ENCODE data around the gene RAMP1.
"Not testable (repeated sequence)": the region's sequence is repeated elsewhere in the genome, so short reads cannot be mapped to it uniquely, and the experiment has no call there.

The RAMP1 gene

GRCh38 chr2:237858294-237859081 lies 935 bp upstream of the RAMP1 start:
- Mint-ChIP-seq H3K27ac (peak overlapping the region; percentile 37), H3K4me3 (peak overlapping the region; percentile 59)
- DNase-seq (ENCODE audit: low spot score in 2 of 2) = no peak

DNA sequence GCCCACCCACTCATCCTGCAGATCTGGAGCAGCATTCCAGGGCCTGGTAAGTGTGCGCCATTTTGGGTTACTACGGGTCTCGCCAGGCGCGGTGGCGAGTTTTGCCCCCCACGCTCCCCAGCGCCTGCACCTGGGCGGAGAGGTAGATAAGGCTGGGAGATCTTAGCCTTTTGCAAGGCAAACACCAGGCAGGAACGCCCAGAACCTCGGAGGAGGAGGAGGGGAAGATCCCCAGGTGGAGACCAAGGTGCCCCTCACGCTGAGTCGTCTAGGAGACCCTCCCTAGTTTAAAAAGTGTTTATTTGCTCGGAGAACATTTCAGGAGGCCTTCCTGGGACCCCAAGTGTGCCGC lies 365 bp upstream of the RAMP1 start:
- H3K4me3 Mint-ChIP-seq = peak overlapping the region; percentile 59
- ATAC-seq = no peak
- H3K4me1 Mint-ChIP-seq = peaks cover 16% of the 10 kb centered on the region
- H3K27ac Mint-ChIP-seq = peak overlapping the region; percentile 37
- no peaks in the 10 kb centered on the region for H3K9me3 Mint-ChIP-seq
- DNase-seq (ENCODE audit: low spot score in 2 of 2) = no peak
- H3K36me3 Mint-ChIP-seq = no peaks in the 10 kb centered on the region

More at GRCh38 chr2:237858294-237859081, 935 bp upstream of the RAMP1 start:
- no peaks in the 10 kb centered on the region for H3K9me3 Mint-ChIP-seq
- H3K36me3 Mint-ChIP-seq = no peaks in the 10 kb centered on the region
- peaks cover 16% of the 10 kb centered on the region for H3K4me1 Mint-ChIP-seq
- ATAC-seq = peak; percentile 85

- no peak overlapping the region for H3K27ac Mint-ChIP-seq
- ATAC-seq = no peak
- DNase-seq (ENCODE audit: low spot score in 2 of 2) = no peak
- no peaks in the 10 kb centered on the region for H3K9me3 Mint-ChIP-seq
- peaks cover 16% of the 10 kb centered on the region for H3K4me1 Mint-ChIP-seq
- no peaks in the 10 kb centered on the region for H3K36me3 Mint-ChIP-seq
- peak overlapping the region; percentile 58 for H3K4me3 Mint-ChIP-seq
Measured at GRCh38 chr2:237860273-237860935, 981 bp downstream of the RAMP1 start.

- no peaks in the 10 kb centered on the region for H3K36me3 Mint-ChIP-seq
- peaks cover 16% of the 10 kb centered on the region for H3K4me1 Mint-ChIP-seq
- no peaks in the 10 kb centered on the region for H3K9me3 Mint-ChIP-seq
- no peak overlapping the region for H3K4me3 Mint-ChIP-seq
- no peak overlapping the region for H3K27ac Mint-ChIP-seq
- ATAC-seq (no peak), DNase-seq (ENCODE audit: low spot score in 2 of 2) (no peak)
Measured at GRCh38 chr2:237861875-237862527, 2.6 kb downstream of the RAMP1 start.

DNA sequence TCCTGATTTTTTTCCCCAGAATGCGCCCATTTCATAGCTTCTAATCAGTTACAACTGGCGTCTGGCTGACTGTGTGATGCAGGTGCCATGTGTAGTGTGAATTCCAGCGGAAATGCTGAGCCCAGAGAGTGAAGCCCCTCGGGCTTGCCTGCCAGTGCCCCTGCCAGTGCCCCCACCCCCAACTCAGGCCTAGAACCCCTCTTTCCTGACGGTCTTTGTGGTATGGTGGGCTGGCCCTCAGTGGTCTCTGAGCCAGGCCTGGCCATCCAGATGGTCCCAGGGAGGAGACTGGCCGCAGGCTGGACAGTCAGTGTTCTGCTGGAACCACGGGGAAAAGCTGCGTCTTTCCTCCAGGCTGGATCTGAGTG lies 3.1 kb downstream of the RAMP1 start:
- H3K27ac Mint-ChIP-seq = no peak overlapping the region

GRCh38 chr2:237863102-237863511 lies 3.7 kb downstream of the RAMP1 start:
- H3K27ac Mint-ChIP-seq = no peak overlapping the region
- DNase-seq (ENCODE audit: low spot score in 2 of 2) (no peak), ATAC-seq (no peak)
- H3K36me3 Mint-ChIP-seq = no peaks in the 10 kb centered on the region
- H3K4me3 Mint-ChIP-seq = no peak overlapping the region
- no peaks in the 10 kb centered on the region for H3K9me3 Mint-ChIP-seq
- peaks cover 16% of the 10 kb centered on the region for H3K4me1 Mint-ChIP-seq

More for the DNA sequence above, 3.1 kb downstream of the RAMP1 start:
- no peaks in the 10 kb centered on the region for H3K36me3 Mint-ChIP-seq
- DNase-seq (ENCODE audit: low spot score in 2 of 2) (no peak), ATAC-seq (no peak)
- H3K4me3 Mint-ChIP-seq = no peak overlapping the region
- H3K4me1 Mint-ChIP-seq = peaks cover 16% of the 10 kb centered on the region
- no peaks in the 10 kb centered on the region for H3K9me3 Mint-ChIP-seq

- Mint-ChIP-seq H3K36me3 (no peaks in the 10 kb centered on the region), H3K4me3 (no peak overlapping the region), H3K4me1 (peaks cover 16% of the 10 kb centered on the region), H3K9me3 (no peaks in the 10 kb centered on the region), H3K27ac (no peak overlapping the region)
- ATAC-seq = no peak
- DNase-seq (ENCODE audit: low spot score in 2 of 2) = no peak
Measured at GRCh38 chr2:237863689-237864443, 4.4 kb downstream of the RAMP1 start.

- DNase-seq (ENCODE audit: low spot score in 2 of 2) (no peak), ATAC-seq (no peak)
- H3K4me1 Mint-ChIP-seq = peaks cover 20% of the 10 kb centered on the region
- H3K4me3 Mint-ChIP-seq = no peak overlapping the region
- no peaks in the 10 kb centered on the region for H3K36me3 Mint-ChIP-seq
- no peaks in the 10 kb centered on the region for H3K9me3 Mint-ChIP-seq
- H3K27ac Mint-ChIP-seq = peak overlapping the region; percentile 38
Measured at GRCh38 chr2:237864444-237864931, 5.1 kb downstream of the RAMP1 start.

GRCh38 chr2:237864940-237865622 lies 5.7 kb downstream of the RAMP1 start:
- Mint-ChIP-seq H3K27ac (peak overlapping the region; percentile 38), H3K4me1 (peaks cover 18% of the 10 kb centered on the region), H3K4me3 (no peak overlapping the region), H3K36me3 (no peaks in the 10 kb centered on the region), H3K9me3 (no peaks in the 10 kb centered on the region)
- ATAC-seq (no peak), DNase-seq (ENCODE audit: low spot score in 2 of 2) (no peak)

DNA sequence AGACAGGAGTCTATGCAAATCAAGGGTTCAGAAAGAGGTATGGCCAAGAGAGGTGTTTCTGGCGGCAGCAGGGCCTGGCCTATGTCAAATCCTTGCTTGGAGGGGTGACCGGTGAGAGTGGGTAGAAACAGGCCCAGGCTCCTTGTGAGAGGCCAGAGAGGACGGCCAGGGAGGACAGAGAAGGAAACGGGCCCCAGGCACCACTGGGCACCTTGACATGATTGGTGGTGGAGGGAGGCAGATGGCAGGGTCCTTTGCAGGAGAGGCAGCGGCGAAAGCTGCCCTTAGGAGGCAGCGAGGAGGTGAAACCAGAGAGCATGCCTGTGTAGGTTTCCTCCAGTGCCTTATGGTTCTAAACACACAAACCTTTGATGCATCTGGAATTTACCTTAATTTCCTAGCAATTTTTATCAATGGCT lies 6.2 kb downstream of the RAMP1 start:
- ATAC-seq (no peak), DNase-seq (ENCODE audit: low spot score in 2 of 2) (no peak)
- Mint-ChIP-seq H3K9me3 (no peaks in the 10 kb centered on the region), H3K27ac (no peak overlapping the region), H3K4me3 (no peak overlapping the region), H3K4me1 (peaks cover 18% of the 10 kb centered on the region), H3K36me3 (no peaks in the 10 kb centered on the region)

- ATAC-seq (no peak), DNase-seq (ENCODE audit: low spot score in 2 of 2) (no peak)
- Mint-ChIP-seq H3K4me3 (no peak overlapping the region), H3K36me3 (no peaks in the 10 kb centered on the region), H3K9me3 (no peaks in the 10 kb centered on the region), H3K4me1 (peaks cover 20% of the 10 kb centered on the region), H3K27ac (no peak overlapping the region)
Measured at GRCh38 chr2:237866101-237866621, 6.7 kb downstream of the RAMP1 start.

DNA sequence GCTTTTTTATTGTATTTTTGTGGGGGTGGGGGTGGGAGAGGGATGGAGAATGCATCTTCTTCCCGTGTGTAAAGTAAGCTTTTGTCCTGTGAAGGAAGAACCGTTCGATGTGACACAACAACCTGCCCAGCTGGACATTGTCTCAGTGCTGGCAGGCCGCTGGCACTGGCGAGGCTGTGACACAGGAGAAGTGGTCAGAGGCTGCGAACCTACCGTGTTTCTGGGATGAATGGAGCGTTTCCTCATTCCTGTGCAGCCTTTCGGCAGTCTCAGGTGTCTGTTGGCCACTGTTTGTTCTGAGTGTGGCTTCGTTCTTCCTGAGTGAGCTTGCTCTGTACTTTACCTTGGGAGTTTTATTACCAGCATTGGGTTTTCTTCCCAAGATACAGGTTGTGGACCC lies 8.0 kb downstream of the RAMP1 start:
- Mint-ChIP-seq H3K9me3 (no peaks in the 10 kb centered on the region), H3K4me1 (peaks cover 20% of the 10 kb centered on the region), H3K36me3 (no peaks in the 10 kb centered on the region), H3K27ac (no peak overlapping the region), H3K4me3 (no peak overlapping the region)
- ATAC-seq (no peak), DNase-seq (ENCODE audit: low spot score in 2 of 2) (no peak)

GRCh38 chr2:237868074-237868473 lies 8.7 kb downstream of the RAMP1 start:
- H3K27ac Mint-ChIP-seq; H3K36me3 Mint-ChIP-seq; H3K4me3 Mint-ChIP-seq; H3K9me3 Mint-ChIP-seq; ATAC-seq; DNase-seq (ENCODE audit: low spot score in 2 of 2): not testable (repeated sequence)
- peaks cover 20% of the 10 kb centered on the region for H3K4me1 Mint-ChIP-seq

GRCh38 chr2:237868631-237869342 lies 9.4 kb downstream of the RAMP1 start:
- ATAC-seq = peak; percentile 44
- H3K27ac Mint-ChIP-seq = peak overlapping the region; percentile 32
- DNase-seq (ENCODE audit: low spot score in 2 of 2) = no peak
- no peaks in the 10 kb centered on the region for H3K9me3 Mint-ChIP-seq
- H3K36me3 Mint-ChIP-seq = no peaks in the 10 kb centered on the region
- H3K4me1 Mint-ChIP-seq = peaks cover 24% of the 10 kb centered on the region
- H3K4me3 Mint-ChIP-seq = peak overlapping the region; percentile 8

All from stimulated activated effector memory CD8-positive, alpha-beta T cell treated with anti-CD3 and anti-CD28 coated beads, Interleukin-12 subunit alpha, Interleukin-12 subunit beta, amount 100 ng/mL, for 72 hours (primary cell).